ENCODE data around the gene ALDH4A1. TPM values are rescaled to one million over a fixed set of nuclear protein-coding genes. Genes with fewer than 3 reads are reported as not detected.

Gene ALDH4A1
- total and polyA plus RNA-seq, 9 of the 15 experiments (the other 6 are each of a cell fraction or from before 2014, with no cell fraction given) = 0.27 to 31.4 (median 16.6) TPM

- TF ChIP-seq ZMIZ1 (IDR thresholded peaks at IDR 0.05; ENCODE audit: low read depth in 2 of 2, low read length in 2 of 2) (no peak), TCF3 (CRISPR knock-in tag; IDR thresholded peaks at IDR 0.05) (no peak)
- TF ChIP-seq, protein P1, sequence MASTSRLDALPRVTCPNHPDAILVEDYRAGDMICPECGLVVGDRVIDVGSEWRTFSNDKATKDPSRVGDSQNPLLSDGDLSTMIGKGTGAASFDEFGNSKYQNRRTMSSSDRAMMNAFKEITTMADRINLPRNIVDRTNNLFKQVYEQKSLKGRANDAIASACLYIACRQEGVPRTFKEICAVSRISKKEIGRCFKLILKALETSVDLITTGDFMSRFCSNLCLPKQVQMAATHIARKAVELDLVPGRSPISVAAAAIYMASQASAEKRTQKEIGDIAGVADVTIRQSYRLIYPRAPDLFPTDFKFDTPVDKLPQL (IDR thresholded peaks at IDR 0.05; ENCODE audit: extremely low read depth, insufficient read length) = no peak
- TF ChIP-seq, protein P2, sequence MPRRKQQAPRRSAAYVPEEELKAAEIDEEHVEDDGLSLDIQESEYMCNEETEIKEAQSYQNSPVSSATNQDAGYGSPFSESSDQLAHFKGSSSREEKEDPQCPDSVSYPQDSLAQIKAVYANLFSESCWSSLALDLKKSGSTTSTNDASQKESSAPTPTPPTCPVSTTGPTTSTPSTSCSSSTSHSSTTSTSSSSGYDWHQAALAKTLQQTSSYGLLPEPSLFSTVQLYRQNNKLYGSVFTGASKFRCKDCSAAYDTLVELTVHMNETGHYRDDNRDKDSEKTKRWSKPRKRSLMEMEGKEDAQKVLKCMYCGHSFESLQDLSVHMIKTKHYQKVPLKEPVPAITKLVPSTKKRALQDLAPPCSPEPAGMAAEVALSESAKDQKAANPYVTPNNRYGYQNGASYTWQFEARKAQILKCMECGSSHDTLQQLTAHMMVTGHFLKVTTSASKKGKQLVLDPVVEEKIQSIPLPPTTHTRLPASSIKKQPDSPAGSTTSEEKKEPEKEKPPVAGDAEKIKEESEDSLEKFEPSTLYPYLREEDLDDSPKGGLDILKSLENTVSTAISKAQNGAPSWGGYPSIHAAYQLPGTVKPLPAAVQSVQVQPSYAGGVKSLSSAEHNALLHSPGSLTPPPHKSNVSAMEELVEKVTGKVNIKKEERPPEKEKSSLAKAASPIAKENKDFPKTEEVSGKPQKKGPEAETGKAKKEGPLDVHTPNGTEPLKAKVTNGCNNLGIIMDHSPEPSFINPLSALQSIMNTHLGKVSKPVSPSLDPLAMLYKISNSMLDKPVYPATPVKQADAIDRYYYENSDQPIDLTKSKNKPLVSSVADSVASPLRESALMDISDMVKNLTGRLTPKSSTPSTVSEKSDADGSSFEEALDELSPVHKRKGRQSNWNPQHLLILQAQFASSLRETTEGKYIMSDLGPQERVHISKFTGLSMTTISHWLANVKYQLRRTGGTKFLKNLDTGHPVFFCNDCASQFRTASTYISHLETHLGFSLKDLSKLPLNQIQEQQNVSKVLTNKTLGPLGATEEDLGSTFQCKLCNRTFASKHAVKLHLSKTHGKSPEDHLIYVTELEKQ (CRISPR knock-in tag; IDR thresholded peaks at IDR 0.05) = no peak
These were observed 30.0 kb upstream of the ALDH4A1 start (continued) for GRCh38 chr1:18932387-18932786.
